HG03095 (cell line): Measurements from ENCODE around the gene SLC25A48.

Source experiments
- ATAC-seq: cut with Tn5 transposase; IDR thresholded peaks from one replicate; pipeline ENCODE4 v1.9.1; 2021; ENCODE audit warnings: moderate library complexity; ENCODE audit not compliant: unreplicated experiment

Gene SLC25A48

DNA sequence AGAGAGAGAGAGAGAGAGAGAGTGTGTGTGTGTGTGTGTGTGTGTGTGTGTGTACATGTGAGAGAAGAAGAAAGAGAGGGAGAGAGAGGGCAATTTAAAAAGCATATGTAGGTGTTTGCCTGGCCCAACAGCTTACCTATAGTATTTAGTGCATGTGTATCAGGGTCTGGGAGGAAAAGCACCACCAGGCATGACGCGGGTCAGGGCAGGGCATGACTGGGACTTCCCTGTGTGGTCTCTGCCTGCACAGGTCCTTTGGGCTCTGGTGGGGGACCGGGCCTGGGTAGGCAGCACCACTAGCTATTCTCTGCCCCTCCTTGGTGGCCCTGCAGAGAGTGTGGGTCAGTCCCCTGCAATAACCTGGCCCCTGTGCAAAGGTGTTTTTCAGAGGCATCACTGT lies 45.1 kb downstream of the SLC25A48 start:
- ATAC-seq = no peak

DNA sequence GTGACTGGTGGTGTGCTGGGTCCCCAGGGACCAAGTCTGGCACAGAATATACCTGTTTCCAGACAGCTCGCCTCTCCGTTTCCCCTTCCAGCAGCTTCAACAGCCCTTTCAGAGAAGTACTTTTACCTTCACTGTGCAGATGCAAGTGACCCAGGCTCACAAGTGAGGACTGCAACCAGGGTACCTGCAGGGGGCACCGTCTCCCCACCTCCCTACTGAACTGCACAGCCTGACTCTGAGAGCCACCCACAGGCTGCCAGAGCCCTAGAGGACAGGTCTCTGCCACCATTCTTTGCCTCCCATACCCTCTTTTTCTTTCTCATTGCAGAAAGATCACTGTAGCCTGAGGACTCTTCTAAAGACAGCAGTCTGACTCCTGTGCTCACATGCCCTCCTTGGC lies 45.8 kb downstream of the SLC25A48 start:
- no peak for ATAC-seq

DNA sequence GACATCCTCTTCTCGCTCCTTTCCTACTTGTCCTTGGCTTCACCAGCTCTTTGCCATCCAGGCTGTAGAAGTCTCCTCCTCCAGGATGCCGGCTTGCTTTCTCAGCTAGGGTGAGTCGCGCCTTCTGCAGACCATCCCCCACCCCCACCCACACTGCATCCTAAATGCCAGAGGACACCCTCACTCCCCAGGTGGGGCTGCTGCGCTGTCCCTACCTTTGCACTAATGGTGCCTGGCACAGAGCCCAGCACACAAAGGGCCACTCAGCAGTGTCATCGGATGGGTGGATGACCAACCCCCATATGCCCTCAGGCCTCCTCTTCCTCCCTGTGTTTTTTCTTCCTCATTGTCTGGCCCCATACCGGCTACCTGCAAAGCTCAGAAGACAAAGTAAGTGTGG lies 46.3 kb downstream of the SLC25A48 start:
- no peak for ATAC-seq

DNA sequence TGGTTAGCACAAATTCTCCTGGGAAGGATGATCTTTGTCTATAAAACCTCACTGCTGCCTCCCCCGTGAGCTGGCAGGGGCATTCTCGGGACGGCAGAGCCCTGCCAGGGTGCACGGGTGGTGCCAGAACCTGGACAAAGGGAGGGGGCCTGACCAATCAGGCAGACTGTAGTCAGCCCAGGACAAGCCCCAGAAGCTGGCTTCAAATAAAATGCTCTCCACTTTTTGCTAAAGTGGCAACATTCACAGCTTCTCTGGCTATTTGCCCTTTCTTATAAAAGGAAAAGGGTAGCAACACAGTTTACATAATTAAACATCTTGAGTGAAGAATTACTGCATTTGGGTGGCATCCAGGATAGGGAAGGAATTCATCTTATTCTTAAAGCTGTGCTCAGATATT lies 46.8 kb downstream of the SLC25A48 start:
- no peak for ATAC-seq

DNA sequence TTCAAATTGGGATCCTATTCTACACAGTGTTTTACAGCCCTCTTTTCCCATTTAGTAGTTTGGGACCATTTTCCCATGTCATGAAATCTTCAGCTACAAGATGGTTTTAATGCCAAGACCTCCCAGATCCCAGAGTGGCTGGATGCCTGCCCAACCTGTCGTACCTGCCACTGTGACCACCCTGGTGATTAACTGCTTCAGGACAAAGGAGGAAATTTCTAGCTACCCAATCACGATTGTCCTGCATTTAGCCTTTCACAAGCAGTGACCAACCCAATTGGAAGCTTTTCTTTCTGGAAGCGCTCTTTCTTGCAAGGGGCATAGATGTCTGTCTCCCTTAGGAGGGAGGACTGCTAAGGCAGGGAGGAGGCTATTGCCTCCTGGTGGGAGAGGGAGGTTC lies 47.4 kb downstream of the SLC25A48 start:
- no peak for ATAC-seq

DNA sequence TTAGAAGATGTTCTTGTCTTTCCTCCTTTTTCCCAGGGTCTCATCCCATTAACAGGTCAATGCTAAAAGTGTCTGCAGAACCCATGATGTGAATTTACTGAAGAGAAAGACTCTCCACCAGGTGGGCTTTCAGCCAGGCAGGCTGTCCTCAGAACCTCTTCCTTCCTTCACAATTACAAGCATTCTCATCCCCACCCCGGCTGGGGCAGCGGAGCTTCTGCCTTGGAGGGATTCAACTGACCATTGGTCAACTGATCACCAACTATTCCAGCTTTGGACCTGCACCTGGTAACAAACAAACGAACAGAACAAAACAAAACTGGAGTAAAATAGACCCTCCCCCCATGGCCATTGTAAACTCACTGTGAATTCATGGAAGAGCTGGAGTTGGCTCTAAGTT lies 48.6 kb downstream of the SLC25A48 start:
- no peak for ATAC-seq

DNA sequence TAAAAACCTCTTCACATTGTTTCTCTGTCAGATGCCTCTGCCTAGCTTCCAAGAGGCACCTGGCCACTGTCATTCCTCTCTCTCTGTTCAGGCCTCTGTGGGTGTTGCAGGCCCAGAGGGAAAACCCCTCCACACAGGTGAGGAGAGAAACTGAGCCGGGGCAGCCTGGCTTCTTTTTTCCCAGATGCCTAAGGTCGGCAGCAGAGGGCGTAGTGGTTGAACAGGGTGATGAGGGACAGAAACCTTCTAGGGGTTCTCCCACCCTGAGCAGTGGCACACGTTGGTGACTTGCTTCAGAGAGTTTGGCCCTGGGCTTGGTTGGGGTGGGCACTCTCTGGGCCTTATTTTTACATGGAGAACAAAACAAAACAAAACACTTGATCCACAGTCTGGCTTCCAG lies 49.0 kb downstream of the SLC25A48 start:
- ATAC-seq = no peak

DNA sequence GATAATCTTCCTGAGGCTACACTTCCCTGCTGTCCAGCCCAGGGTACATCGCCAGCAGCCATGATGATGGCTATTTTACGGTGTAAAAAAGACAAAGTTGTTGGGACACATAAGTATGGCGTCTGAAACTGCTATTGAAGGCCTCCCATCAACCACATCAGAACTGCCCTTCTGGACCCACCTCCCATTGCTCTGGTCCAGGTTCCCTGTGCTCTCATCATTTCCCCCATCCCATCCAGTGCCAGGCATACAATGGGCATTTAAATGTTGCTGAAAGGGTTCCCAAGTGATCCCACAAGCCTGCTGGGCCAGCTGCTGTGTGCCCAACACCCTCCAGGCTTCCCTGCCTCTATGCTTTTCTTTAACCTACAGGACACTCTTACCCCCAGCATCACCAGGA lies 50.6 kb downstream of the SLC25A48 start:
- ATAC-seq = no peak

DNA sequence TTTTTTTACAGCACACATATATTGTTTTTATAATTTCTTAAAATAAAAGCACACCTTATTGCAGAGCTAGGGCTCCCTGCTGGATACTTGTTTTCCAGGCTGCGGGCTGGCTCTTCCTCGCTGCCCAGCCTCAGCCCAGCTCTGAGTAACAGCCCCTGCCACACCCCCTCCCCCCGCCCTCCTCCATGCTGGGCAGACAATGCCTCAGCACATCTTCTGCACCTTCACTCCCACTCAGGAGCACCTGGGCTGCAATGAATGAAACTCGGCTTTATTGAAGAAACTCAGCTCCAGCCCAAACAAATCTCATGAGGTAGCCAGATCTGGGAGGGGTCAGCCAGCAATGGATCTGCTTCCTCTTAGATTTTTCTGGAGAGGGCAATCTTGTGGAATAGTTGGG lies 51.7 kb downstream of the SLC25A48 start:
- ATAC-seq = no peak

DNA sequence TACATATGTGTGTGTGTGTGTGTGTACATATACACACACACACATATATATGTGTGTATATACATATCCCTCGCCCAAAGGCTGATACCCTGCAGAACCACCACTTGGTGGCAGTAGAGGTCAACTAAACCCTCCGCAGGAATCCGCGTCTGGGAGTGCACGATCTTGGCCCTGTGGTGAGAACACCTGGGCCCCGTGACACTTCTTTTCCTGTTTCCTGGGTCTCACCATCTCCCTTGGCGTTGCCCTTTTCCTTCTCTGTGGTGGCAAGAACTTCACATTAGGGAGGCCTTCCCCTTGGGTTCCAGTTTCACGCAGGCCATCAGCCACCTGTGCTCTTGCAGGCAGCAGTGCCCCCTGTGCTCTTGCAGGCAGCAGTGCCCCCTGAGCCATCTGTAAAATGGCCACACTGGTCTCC lies 53.0 kb downstream of the SLC25A48 start:
- peak; percentile 82 for ATAC-seq

DNA sequence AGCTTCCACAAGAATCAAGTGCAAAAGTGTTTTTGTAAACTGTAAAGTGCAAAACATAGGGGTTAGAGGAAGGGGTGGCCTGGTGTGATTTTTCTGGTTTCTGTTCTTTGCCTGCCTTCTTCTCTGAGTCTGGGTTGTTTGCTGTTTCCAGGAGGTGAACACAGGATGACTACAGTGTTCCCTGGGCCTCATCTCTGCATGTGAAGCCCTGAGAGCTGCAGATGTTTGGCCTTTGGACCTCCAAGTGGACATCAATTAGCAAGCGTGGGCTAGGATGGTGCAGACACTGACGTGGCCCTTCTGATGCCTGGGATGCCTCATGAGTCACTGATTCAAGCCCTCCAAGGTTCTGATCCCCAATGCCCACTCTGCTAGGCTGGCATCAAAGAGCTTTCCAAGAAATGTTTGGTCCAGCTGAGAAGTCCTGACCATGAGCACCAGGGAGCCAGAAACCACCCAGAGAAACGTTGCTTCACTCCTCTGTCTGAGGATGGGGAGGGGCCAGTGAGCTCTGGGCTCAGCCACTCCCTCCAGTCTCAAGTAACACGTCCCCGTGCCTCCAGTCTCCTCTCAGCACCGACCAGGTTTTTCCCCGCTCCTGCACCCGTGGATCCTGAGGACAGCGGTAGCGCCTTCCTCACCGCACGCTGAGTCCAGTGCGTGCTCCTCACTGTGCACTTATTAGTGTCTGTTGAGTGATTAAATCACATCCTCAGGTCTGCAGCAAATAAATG lies 53.6 kb downstream of the SLC25A48 start:
- no peak for ATAC-seq

DNA sequence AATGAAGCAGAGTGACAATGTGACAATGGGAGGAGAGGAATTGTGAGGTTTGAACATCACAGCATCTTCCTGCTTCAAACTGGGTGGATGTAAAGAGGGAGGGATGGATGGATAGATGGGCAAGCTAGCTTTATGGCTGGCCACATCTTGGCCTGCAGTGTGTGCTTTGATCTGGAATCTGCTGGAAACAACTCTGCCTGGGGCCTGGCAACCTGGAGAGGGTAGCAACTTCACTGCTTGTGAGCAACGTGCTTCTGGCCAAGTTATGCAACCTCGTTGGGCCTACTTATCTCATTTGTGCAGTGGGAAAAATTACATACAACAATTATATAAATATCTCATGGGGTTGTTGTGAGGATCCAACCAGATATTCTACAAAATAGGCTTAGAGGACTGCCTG lies 55.8 kb downstream of the SLC25A48 start:
- ATAC-seq = no peak

DNA sequence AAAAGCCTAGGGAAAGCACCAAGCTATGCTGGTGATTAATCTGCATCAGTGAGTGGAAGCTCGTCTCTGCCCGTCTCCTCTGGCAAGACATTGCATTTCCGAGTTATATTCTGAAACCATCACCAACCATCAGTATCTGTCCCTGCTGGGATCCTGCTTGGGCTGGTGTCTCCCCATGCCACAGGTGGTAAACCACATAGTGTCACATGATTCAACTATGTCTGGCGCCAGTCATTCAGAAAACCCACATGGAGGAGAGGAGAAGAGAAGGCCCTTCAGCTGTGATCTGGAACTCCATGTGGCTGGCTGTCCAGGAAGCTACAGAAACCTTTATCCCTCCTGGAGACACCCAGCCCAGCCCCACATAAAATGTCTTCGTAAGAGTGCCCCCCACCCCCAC lies 56.4 kb downstream of the SLC25A48 start:
- ATAC-seq = peak; percentile 47

DNA sequence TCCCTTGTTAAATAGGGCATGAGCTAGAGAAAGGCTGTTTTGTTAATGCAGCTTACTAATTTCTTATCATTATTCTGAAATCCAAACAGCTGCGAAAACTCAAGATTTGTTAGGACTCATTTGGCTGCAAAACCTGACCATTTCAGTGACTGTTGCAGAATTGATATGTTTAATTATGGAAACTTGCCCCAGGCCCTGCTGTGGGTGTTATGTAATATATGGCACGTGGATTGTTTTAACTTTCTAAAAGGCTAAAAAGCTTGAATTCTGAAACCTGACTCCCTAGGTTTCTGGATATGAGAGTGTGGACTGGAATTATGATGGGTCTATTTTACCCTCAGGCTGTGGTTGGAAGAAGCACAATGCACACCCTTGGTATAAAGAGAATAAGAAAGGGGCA lies 56.8 kb downstream of the SLC25A48 start:
- ATAC-seq = no peak

DNA sequence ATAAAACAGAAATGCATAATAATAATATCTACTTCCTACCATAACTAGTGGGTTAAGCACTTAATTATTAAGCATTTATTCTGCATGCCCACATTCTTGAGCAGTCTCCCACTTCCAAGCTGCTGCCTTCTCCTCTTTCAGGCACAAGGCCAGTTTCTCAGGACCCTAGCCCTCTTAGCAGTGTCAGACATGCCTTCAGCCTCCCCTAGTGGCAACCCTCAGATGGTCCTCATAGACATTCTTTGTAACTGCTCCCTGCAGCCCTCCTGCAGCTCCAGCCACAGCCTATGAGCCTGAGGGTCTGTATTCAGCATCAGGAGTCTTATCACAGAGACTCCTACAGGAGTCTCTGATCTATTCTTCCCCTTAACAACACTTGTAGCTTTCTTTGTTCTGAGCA lies 57.3 kb downstream of the SLC25A48 start:
- no peak for ATAC-seq

DNA sequence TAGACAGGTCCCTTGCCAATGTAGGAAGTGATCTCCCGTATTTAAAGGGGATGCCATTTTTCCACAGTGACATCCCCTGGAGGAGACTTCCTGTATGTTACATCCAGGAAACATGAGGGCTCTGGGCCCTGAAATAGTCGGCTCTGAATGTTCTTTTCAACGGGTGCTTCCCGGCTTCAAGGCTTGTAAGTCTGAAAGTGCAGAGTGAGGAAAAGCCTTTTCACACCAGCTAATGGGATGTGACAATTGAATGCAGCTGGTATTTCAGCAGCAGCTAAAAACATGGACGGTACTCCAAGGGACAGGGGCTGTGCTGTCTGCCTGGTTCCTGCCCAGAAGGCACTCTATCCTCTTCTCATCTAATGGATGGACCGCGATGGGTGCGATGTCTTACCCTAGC lies 59.8 kb downstream of the SLC25A48 start:
- ATAC-seq = no peak

DNA sequence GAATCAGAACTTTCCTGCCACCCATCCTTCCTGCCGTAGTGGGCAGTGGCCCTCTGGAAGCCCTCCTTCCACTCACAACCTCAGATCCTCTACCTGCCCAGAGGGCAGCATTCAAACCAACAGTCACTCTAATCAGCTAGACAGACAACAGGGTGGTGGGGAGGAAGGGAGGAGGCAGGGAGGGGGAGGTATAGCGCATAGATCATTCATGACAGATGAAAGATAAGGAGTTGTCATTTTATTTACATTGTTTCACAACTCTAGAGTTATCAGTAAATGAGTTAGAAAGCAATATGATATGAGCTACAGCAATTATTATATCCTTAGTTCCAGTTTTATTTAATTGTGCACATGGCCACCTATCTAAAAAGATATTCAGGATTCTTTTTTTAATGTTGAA lies 60.3 kb downstream of the SLC25A48 start:
- ATAC-seq = no peak

DNA sequence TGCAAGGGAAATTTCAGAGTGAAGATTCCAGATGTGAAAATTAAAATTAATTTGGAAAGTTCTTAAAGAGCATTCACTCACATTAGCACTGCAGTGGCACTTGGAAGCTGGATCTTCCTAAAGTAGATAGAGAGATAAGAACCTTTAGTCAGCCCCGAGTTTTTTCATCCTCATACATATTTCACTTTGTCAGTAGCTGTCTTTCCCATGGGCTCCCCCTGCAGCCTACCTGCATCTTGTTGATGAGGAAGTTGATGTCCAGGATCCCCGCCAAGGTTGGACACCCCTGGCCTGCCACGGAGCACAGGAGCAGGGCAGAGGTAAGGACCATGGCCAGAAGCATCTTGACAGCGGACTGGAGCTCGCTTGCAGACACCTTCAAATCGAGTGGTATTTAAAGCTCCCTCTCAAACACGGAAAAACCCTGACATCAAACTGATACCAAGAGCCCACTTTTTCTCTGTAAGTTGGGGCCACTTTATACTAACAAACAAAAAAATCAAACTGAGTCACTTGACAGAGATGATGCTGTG lies 61.1 kb downstream of the SLC25A48 start, which contains the start of gene IL9:
TSS of gene IL9 (minus strand) at position 368 of the 533 bp plus-strand sequence. CDS start at position 343, 25 bp downstream.
- ATAC-seq = no peak

DNA sequence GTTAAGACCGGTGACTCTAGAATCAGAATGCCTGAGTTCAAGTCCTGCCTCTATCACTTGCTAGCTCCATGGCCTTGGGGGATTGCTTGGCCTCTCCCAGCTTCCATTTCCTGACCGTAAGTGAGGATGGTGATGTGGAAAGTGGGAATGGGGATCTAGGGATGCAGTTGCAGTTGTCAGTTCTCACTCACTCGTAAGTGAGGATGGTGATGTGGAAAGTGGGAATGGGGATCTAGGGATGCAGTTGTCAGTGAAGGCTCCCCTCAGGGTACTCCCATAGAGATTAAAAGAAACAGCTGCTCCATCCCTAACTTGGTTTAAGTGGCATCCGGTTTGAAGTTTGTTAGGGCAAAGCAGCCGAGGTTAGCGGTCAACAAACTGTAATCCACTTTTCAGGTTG lies 64.2 kb downstream of the SLC25A48 start:
- ATAC-seq = no peak

DNA sequence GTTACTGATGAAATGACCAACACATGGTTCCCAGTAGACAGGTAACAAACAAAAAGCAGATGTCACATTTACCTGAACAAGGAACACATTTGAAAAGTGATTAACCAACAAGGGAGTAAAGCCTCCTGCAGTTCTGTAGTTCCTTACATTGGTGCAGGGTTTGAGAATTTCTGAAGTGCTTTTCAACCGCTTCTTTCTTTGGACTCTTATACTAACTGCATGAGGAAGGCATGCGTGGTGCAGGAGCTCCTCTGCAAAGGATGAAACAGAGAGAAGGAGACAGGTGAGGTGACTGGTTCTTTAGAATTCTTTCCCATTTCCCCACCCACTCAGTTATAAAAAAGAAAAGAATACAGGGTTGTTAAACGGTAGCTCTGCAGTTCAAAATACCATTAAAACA lies 65.8 kb downstream of the SLC25A48 start:
- ATAC-seq = no peak

DNA sequence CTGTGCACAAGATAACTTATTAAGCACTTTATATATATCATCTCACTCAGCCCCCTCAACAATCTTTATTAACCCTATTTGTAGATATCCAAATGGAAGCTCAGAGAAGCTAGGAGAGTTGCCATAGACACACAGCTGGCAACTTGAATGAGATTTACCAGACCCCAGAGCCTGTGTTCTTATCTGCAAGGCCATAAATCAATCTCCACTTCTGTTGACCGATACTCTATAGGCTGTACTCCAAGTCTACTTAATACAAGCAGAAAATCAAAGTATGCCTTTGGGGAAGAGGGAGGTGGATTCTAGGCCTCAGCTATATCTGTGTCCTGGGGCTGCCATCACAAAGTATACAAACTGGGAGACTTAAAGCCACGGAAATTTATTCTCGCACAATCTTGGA lies 67.2 kb downstream of the SLC25A48 start:
- ATAC-seq = no peak

DNA sequence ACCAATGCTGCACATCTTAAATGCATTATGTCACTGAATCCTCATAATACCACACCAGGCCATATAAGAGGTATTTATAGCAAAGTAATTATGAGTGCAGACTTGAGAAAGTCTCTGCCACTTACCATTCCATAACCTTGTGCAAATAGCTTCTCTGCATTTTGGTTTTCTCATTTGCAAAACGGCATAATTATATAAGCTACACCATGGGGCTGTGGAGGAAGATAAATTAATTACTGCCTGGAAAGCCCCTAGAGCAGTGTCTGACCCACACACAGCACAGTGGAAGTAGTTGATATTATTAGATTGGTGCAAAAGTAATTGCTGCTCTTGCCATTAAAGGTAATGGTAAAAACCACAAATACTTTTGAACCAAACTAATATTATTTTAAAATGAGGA lies 70.7 kb downstream of the SLC25A48 start:
- no peak for ATAC-seq
